ENCODE results near the gene IGFBP5. TPM values are rescaled to one million over a fixed set of nuclear protein-coding genes. Genes with fewer than 3 reads are reported as not detected.

The IGFBP5 gene
- total and polyA plus RNA-seq, 2 donors (not counting 1 experiment from before 2014, with no cell fraction given) = not detected

GRCh38 chr2:216650626-216651257 is 44.6 kb downstream of the IGFBP5 start:
- Histone ChIP-seq H3K9me3 (ENCODE audit: control extremely low read depth in 1 of 3, control insufficient read depth in 2 of 3, insufficient read depth in 1 of 3, low read length in 2 of 3) (peaks cover 0 to 2% (median 0%) of the 10 kb centered on the region in 3 donors), H4K20me1 (ENCODE audit: control insufficient read depth, insufficient read depth, low read length, poor library complexity, severe bottlenecking) (no peaks in the 10 kb centered on the region), H3K4me3 (ENCODE audit: control extremely low read depth in 1 of 5, extremely low read depth in 1 of 5, insufficient read depth in 1 of 5, low read depth in 2 of 5, low read length in 4 of 5) (no peak overlapping the region), H3K4me1 (ENCODE audit: control insufficient read depth in 2 of 2, insufficient read depth in 2 of 2, low read length in 2 of 2) (no peaks in the 10 kb centered on the region), H3K9ac (ENCODE audit: low read length) (no peak overlapping the region), H3K4me2 (replicated peaks; ENCODE audit: low read depth, low read length, poor library complexity, severe bottlenecking) (no peak overlapping the region), H3K27me3 (replicated peaks in 1 of 4; ENCODE audit: control extremely low read depth in 1 of 4, control insufficient read depth in 3 of 4, insufficient read depth in 4 of 4, low read length in 3 of 4) (peaks cover 0 to 2% (median under 1%) of the 10 kb centered on the region in 4 experiments), H2AFZ (ENCODE audit: insufficient read depth, low read depth, low read length, poor library complexity, severe bottlenecking) (no peak overlapping the region), H3K27ac (ENCODE audit: low read length in 2 of 2) (no peak overlapping the region), H3K79me2 (ENCODE audit: control insufficient read depth, insufficient read depth, low read length) (no peaks in the 10 kb centered on the region), H3K36me3 (replicated peaks in 1 of 2; ENCODE audit: control extremely low read depth in 1 of 2, control insufficient read depth in 1 of 2, extremely low read depth in 1 of 2, insufficient read depth in 2 of 2, low read length in 1 of 2) (no peaks in the 10 kb centered on the region)
- no peaks in the 10 kb centered on the region for H3K9me3 Mint-ChIP-seq (ENCODE audit: insufficient read depth)
- no peak overlapping the region for H3K27ac Mint-ChIP-seq
- intact Hi-C loops (cut with micrococcal nuclease) = no loop called here
- 82% methylated on average over 1 of the region's 3 CpGs for WGBS (ENCODE audit: insufficient coverage)
- no peak overlapping the region for H3K4me3 Mint-ChIP-seq
- no peaks in the 10 kb centered on the region for H3K4me1 Mint-ChIP-seq
- peaks cover 20% of the 10 kb centered on the region for H3K27me3 Mint-ChIP-seq
- CTCF ChIA-PET = interaction anchor here (1.3 kb wide), 1 partner anchor 13 kb away, joined by 4 read pairs; no protein-coding TSS in a partner anchor
- TF ChIP-seq CTCF (IDR thresholded peaks at IDR 0.05) (no peak), EZH2 (IDR thresholded peaks at IDR 0.05; ENCODE audit: borderline replicate concordance, insufficient read depth, low read depth, low read length, poor library complexity, severe bottlenecking) (no peak)
- DNase-seq (no peak), ATAC-seq (ENCODE audit: low read depth) (no peak)
- POLR2A ChIA-PET = no interaction called here

- ATAC-seq (ENCODE audit: low read depth) (no peak), DNase-seq (no peak)
- Histone ChIP-seq H3K4me3 (ENCODE audit: control extremely low read depth in 1 of 5, extremely low read depth in 1 of 5, insufficient read depth in 1 of 5, low read depth in 2 of 5, low read length in 4 of 5) (no peak overlapping the region), H3K4me2 (replicated peaks; ENCODE audit: low read depth, low read length, poor library complexity, severe bottlenecking) (no peak overlapping the region), H3K9ac (ENCODE audit: low read length) (no peak overlapping the region), H4K20me1 (ENCODE audit: control insufficient read depth, insufficient read depth, low read length, poor library complexity, severe bottlenecking) (no peaks in the 10 kb centered on the region), H3K9me3 (ENCODE audit: control extremely low read depth in 1 of 3, control insufficient read depth in 2 of 3, insufficient read depth in 1 of 3, low read length in 2 of 3) (peaks cover 0 to 2% (median 0%) of the 10 kb centered on the region in 3 donors), H3K27me3 (replicated peaks in 1 of 4; ENCODE audit: control extremely low read depth in 1 of 4, control insufficient read depth in 3 of 4, insufficient read depth in 4 of 4, low read length in 3 of 4) (peaks cover 0 to 2% (median under 1%) of the 10 kb centered on the region in 4 experiments), H3K4me1 (ENCODE audit: control insufficient read depth in 2 of 2, insufficient read depth in 2 of 2, low read length in 2 of 2) (peaks cover 0 to 3% of the 10 kb centered on the region in 2 donors), H3K36me3 (replicated peaks in 1 of 2; ENCODE audit: control extremely low read depth in 1 of 2, control insufficient read depth in 1 of 2, extremely low read depth in 1 of 2, insufficient read depth in 2 of 2, low read length in 1 of 2) (no peaks in the 10 kb centered on the region), H3K79me2 (ENCODE audit: control insufficient read depth, insufficient read depth, low read length) (no peaks in the 10 kb centered on the region), H2AFZ (ENCODE audit: insufficient read depth, low read depth, low read length, poor library complexity, severe bottlenecking) (no peak overlapping the region), H3K27ac (ENCODE audit: low read length in 2 of 2) (no peak overlapping the region)
- intact Hi-C loops (cut with micrococcal nuclease) = no loop called here
- ChIA-PET CTCF (no interaction called here), POLR2A (no interaction called here)
- TF ChIP-seq CTCF (IDR thresholded peaks at IDR 0.05) = no peak
- peaks cover 25% of the 10 kb centered on the region for H3K27me3 Mint-ChIP-seq
- no peaks in the 10 kb centered on the region for H3K9me3 Mint-ChIP-seq (ENCODE audit: insufficient read depth)
- H3K27ac Mint-ChIP-seq = no peak overlapping the region
- H3K4me1 Mint-ChIP-seq = peaks cover 4% of the 10 kb centered on the region
- no peak overlapping the region for H3K4me3 Mint-ChIP-seq
- WGBS (ENCODE audit: insufficient coverage) = 82% methylated on average over 5 of the region's 5 CpGs
Observed at GRCh38 chr2:216649574-216649973, 45.8 kb downstream of the IGFBP5 start.

Data from B cell (primary cell).